Stimulated activated CD8-positive, alpha-beta memory T cell treated with anti-CD3 and anti-CD28 coated beads, Interleukin-12 subunit alpha, Interleukin-12 subunit beta, amount 100 ng/mL, for 1 hour (primary cell): ENCODE data around the gene PLA2G4A.

Experiments used
- DNase-seq: peaks from one replicate; pipeline ENCODE4 v3.0.0-alpha.2; 2020; ENCODE audit warnings: low read depth

PLA2G4A gene

DNA sequence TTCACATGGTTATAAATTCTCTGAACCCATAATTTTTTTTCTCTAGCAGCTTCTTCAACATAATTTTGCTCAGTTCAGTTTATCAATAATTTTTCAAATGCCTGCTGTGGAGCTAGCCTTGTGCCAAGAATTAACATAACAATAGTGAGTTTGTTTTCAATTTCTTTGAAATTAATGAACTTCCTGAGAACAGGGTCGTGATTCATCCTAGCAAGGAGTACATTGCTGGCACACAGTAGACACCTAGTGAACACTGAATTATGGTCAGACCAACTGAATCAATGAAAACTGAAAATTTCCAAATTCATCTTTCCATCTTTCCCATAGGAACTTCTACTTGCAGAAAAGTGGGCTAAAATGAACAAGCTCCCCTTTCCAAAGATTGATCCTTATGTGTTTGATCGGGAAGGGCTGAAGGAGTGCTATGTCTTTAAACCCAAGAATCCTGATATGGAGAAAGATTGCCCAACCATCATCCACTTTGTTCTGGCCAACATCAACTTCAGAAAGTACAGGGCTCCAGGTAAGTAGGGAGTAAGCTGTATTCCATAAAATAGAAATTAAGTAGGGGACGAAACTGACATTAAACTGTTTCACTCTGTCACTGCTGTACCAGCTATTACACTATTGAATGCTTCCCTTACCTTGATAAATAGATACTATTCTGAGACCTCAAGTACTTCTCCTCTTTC lies 148.7 kb downstream of the PLA2G4A start:
- DNase-seq = no peak

DNA sequence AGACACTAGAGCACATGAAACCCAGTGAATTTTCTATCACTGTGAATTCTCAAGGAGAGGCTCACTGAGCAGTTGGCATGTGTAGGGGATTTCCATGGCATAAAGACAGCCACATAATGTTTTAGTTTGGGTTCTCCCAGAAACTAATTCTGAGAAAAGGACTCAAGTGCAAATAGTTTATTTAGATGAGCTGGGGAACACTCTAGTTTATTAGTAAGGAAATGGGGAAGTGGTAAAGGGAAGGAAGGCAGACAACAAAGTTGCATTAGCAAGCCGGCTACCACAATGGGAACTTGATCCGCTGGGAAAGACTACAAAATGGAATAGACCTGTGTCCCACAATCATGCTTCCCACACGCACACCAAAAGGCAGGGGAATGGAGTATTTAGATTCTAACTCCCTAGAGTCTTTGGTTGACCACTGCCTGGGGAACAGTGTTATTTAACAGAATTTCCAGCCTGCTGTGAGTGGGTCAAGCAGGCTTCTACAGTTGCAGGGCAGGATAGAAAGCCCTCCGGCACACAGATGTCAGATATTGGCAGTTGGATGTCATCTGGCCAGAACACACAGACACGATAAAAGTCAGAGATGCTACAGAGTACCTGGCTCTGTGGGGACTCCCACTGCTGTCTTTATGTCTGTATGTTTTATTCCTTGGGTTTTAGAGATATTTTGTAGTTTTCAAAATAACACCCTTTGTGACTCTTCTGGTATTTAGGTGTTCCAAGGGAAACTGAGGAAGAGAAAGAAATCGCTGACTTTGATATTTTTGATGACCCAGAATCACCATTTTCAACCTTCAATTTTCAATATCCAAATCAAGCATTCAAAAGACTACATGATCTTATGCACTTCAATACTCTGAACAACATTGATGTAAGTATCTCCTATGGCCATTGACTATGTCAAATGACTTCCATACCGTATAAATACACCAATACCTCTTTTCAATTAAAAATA lies 150.1 kb downstream of the PLA2G4A start:
- no peak for DNase-seq

DNA sequence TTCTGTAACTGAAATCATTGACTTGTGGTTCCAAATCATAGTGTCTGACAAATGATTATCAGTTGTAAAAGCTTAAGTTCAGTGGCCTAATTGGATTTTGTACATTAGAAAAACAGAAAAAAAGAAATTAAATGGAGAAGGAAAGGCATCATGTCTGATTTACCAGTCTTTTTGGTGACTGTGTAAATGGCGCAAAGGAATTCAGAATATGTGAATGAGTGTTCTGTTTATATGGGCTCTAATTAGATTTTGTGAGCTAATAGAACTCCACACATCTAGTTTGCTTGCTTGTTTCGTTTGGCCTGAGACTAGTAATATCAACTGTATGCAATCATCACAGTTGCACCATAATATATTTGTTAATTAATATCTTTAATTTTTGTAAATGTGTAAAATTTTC lies 151.7 kb downstream of the PLA2G4A start:
- DNase-seq = no peak

DNA sequence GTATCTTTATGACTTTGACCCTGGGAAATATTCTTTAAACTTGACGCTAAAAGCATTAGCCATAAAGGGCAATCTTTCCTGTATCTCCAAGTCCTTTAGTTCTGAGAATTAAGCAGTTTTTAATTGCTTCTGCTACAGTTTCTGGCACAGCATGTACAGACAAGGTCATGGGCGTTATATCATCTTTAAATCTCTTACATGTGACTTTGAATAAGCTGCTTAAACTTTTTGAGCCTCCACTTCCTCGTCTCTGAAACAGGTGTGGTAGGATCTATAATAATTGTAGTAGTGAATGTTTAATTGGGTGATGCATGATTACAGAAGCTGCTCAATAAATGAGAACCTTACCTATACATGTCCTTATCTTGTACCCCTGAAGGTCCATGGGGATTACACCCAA lies 153.4 kb downstream of the PLA2G4A start:
- DNase-seq = no peak

DNA sequence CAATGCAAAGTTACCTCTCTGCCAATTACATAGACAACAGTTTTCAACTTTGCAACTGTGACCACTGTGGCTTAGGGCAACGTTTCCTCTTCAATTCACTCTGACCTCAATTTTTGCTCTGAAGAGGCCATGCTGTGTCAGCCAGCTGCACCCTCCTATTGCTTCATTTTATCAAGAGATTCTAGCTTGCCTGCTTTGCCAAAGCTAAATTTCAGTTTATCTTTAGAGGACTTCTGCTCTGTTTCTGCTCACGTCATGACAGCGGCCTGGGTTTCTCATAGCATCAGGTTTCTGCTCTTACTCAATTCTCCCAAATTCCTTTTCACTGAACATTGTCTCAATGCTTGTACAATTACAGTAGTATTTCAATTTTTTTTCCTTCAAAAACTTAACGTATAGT lies 154.6 kb downstream of the PLA2G4A start:
- DNase-seq = no peak

DNA sequence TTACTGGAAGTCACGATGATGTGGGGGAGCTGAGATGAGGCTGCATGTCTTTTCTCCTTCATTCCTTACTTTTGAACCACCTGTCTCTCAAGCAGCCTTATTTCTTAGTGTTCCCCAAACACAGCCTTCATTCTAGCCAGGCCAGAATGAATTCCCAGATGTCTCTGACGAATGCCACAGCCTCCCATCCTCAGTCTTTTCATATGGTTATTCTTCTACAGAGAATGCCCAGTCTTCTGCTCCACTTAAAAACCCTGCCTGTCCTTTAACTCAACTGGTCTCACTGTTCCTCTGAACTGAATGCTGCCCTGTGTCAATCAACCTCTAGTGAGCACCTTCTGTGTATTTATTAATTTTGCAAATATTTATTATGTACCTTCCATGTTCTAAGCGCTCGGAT lies 156.2 kb downstream of the PLA2G4A start:
- DNase-seq = no peak

DNA sequence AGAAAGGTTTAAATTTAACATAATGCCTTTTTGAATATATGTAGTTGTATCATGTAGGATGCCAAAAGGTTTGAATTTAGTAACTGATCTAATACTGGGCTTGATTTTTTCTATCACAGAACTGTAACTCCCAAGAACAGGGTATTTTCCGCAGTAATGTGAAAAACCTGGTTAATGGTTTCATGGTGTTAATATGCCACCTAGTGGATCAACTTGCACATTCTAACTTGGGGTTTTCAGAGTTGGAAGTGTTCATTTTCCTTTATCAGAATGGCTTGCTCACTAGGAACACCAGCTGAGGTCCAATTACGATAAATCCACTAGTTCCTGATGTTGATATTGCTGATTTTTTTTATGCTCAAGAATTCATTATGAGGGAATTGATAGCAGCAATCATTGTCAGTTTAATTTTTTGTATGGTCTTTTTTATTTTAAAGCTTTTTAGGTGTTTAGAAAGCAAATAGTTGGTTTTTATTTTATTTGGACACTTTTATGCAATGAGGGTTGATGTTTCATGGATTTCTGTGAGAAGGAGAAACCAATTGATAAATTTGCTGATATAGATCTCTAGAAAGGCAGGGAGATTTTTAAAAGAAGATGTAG lies 157.2 kb downstream of the PLA2G4A start:
- no peak for DNase-seq

DNA sequence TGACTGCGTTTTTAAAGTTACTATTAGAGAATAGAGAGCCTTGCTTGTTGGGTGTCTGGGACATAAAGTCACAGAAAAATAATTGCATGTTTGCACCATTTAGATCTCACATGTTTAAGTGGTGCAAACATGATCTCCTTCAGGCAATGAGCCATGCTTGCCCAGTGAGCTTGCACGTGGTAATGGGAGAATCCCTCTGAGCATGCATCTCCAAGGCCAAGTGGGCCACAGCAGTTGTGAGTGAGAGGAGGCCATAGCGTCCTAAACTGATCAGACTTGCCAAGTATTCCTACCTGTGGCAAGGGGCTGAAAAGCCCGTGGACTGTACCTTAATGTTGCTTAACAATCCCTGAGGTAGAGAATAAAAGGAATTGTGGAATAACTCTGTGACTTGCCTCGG lies 158.3 kb downstream of the PLA2G4A start:
- no peak for DNase-seq

DNA sequence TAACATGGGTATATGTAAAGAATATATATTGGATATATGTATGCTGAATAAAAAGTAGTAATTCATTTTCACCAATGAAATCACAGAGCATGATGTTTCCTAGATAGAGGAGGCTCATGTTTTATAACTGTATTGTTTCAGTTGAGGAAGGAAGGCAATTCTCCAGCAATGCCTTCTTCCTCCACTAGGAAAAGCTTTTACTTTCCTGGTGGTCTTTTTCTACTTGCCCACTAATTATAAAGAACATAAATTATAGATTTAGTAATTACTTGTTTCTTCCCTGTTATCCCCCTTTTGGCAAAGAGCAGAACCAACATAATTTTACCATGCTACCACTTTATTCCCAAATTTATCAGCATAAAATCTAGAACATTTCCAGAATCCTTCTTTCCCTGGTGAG lies 159.0 kb downstream of the PLA2G4A start:
- DNase-seq = no peak

DNA sequence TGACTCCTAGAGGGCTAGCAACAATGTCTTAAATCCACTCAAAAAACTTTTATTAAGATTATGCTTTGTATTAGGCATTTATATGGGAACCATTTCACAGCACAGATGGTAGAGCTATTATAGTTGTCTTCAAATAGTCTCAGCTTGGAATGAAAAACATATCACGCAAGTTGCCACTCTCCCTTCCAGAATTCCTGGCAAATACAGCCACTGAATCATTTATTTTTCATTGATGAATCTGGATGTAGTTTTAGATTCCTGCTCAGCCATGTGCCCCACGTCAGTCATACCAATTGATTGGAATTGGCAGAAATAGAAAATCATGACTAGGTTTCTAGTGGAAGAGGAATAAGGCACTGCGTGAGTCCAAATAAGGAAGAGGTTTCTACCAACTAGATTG lies 165.2 kb downstream of the PLA2G4A start:
- DNase-seq = no peak

DNA sequence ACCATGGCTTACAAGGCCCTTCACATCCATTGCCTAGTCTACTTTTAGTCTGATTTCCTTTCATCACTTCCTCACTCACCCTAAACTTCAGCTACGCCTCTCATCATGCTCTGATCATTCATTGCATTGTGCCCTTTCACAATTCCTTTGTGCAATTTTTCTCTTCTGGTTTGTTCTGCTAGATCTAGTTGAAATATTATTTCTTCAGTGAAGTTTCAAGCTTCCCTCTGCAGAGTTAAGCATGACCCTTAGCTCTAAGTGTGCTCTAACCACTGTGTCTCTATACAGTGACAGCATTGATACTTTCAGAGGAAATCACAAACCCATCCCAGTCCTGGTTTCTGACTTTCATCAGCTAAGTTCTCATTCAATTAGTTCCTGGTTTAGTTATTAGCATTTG lies 166.1 kb downstream of the PLA2G4A start:
- no peak for DNase-seq

DNA sequence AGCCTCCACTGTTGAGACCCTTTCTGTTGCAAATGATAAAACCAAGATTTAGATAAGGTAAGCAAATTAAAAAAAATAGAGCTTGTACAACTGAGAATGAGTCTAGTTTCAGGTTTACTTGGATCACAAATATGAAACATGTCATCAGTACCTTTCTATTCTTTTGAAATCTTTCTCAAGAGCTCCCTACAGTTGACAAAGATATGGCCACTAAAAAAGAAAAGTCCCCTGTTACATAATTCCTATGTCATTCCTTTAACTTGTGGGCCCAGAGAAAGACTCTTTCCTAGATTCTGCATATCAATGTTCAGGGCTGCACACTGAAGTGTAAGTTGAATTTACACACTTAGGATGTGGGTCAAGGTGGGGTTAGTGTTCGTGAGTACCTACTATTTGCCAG lies 168.1 kb downstream of the PLA2G4A start:
- no peak for DNase-seq

DNA sequence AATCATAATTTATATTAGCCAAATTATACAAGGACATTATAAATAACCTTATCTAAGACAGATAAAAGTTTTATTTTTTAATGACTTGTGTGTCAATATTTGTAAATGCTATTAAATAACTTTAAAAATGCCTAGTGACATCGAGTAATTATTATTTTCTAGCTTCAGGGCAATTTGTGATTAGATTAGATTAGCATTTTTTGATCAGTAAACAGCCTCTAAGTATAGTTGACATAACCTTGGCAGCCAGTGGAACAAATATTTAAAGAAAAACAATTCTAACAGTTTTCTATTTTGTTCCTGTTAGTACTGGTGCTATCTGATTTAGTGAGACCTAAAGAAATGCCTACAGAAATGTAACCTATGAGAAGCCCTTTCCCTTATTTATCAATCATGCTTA lies 169.1 kb downstream of the PLA2G4A start:
- no peak for DNase-seq

DNA sequence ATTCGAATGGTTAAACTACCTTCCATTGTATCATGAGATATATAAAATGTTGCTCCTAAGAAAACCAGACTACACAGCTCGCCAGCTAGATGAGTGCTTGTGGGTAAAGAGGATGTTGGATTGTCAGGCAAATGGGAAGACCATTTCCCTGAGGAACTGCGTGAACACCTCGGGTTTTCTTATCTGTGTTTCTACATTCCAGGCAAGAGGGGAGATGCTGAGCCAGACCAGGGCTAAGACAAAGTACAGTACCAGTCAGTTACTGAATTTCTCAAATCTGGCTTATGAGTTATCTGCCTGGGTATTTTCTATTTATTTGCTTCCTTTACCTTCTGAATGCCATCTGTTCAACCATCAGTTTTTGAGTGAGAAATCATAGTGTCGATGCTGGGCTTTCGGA lies 170.8 kb downstream of the PLA2G4A start:
- DNase-seq = no peak

DNA sequence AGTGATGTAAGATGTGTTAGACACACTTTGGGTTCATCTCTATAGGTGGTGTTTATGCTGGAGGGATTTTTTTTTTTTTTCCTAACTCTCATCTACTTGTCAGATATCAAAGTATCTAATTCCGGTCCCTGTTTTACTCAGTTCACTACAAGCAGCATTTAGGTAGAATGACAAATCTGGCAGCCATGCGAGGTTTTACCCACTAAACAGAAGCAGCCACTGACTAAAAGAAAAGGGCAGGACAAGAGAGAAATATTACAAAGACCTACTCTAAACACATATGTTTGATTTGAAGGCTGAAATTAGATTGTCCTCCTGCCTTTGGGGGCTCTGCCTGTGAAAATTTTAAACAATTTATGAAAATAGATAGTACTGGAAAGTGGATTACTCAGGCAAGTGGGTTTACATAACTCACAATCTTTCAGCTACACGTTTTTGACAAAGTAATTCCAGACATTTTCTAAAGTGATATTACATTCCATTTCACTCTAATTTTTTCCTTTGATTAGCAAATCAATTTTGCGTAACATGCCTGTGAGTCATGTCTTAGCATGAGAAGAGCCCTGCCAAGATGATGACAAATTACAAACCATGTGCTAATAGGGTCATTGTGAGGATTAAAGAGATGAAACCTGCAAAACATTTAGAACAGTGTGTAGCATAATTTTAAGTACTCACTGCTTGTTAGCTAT lies 172.6 kb downstream of the PLA2G4A start:
- DNase-seq = no peak

DNA sequence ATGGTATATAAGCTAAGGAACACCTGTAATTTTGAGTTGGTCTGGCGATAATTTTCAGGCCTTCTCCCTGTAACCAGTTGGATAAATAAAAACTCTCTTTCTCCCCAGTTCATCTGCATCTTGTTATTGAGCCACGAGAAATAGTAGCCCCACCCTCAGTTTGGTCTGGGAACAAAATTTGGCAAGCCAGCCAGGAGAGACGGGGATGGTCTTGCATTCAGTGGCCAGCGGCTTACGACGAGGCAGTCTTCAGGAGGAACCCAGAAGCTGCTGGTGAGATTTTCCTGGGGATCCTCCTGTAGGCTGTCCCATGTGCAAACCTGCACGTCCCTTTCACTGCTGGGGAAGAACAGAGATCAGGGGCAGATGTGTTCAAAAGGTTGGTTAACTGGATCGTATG lies 174.6 kb downstream of the PLA2G4A start:
- DNase-seq = no peak

DNA sequence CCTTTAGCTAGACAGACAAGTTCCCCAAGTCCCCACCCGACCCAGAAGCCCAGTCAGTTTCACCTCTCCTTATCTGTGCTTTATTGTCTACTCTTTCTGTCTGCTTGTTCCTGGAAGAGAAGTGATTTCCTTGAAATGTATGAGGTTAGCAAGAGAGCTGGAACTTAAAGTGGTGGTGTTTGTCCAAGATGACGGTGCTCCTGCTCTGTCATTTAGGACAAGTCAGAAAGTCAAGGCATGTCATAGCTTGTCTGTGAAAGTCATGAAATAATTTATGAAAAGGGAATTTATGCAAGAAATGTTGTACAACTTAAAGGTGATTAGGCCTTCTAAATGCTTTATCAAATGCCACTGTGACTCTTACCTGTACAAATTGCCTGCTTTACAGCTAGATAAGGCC lies 178.1 kb downstream of the PLA2G4A start:
- DNase-seq = no peak

DNA sequence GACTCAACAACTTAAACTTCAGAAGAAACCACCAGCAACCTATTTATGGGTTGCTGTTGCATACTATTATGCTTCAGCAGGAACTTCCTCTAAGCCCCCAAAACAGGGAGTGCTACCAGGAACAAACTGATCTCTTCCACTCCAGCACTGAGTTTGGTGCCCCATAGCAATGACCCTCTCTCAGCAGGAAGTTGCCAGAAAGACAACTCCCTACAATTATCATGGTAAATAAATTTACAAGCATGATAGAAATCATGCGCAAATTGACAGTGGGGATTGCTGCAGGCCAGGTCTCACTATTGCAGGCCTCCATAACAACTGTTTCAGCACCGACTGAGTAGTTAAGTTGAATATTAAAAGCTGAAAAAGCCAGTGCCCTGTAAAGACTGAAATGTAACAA lies 180.6 kb downstream of the PLA2G4A start:
- DNase-seq = no peak

DNA sequence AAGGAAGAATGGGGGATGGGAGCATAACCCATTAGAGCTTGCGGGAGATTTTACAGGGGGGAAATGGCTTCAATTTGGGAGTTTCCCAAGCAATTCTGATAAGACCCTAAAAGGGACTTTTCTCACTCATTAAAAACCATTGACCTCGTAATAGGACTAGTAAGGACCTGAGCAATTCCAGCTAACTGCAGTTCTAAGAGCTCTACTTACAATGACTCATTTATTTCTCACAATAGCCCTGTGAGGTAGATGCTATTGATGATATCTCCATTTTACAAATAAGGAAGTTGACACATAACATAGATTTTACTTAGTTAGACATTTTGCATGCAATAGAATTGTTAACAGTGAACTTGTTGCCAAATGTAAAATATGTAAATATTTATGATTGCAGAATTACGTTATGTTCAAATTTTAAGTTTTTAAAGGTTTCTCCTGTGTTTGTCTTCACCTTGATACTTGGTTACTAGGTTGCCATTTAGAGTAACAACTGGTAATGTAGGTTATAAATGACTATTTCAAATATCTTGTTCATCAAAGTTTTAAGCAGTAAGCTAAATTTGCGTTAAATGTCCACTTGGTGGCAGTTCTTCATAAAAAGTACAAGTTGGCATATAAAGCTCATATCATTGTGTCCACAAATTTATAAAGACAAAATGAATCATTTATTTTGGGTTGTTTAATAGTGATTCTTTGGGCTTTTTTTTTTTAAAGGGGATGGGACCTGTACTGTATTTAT lies 182.0 kb downstream of the PLA2G4A start:
- no peak for DNase-seq

DNA sequence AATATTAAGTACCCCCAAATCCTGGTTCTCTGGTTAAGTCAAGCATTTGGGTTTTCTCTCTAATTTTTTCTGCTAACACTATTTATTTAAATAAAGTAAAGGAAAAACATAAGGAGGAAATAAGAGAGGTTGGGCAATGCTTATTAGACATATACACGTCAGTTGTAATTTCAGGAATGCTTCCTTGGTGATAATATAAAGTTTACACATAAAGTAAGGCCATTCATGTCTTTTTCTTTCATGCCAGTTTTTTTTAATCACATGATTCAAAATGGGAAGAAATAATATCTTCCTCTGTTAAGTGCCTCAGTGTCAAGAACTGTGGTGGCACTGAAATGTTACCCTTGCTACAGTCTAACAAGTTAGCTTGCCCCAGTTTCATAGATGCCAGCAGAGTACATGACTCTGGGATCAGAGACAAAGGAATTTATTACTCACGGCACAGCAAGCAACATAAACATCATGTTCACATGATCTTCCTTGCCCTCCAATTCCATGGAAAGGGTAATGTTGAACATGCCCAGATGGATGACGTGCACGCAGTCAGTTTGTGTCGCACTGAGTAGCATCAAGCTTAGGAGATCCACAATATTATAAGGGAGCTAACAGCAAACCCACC lies 184.9 kb downstream of the PLA2G4A start:
- no peak for DNase-seq

DNA sequence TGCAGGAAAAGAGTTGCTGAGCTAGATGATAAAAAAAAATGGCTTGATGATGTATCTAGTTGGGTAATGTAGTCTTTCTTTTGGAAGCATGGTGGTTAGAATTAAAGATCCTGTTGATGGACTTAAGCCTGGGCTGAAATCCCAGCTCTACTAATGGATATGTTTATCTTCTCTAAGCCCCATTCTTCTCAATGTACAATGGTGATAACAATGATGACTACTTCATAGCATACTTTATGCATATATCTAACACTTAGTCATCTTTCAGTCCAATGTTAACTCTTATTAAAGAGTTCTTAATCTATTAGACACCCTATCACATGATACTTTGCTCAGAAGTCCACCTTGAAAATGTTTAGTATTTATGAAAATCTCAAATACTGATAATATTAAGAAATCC lies 189.5 kb downstream of the PLA2G4A start:
- DNase-seq = no peak
